HCEC 1CT (cell line): ENCODE measurements around the gene RBM4.

ENCODE experiments used
- DNase-seq: peaks from one replicate; pipeline ENCODE4 v3.0.0-alpha.2; 2017

The RBM4 gene

DNA sequence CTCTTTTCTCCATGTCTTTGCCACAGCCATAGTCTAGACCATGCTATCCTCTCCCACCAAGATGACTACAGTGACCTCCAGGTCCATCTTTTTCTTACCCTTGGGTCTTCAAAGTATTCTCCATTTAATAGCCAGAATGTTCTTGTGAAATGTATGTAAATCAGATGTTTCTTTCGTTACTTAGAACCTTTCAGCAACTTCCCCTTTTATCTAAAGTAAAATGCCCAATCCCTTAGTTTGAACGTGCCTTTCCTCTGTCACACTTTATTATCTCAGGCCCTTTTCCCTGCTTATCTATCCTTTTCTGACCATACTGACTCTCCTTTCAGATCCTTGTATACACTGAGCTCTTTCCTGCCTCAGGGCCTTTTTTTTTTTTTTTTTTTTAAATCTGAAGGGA is 21.3 kb downstream of the RBM4 start:
- no peak for DNase-seq

DNA sequence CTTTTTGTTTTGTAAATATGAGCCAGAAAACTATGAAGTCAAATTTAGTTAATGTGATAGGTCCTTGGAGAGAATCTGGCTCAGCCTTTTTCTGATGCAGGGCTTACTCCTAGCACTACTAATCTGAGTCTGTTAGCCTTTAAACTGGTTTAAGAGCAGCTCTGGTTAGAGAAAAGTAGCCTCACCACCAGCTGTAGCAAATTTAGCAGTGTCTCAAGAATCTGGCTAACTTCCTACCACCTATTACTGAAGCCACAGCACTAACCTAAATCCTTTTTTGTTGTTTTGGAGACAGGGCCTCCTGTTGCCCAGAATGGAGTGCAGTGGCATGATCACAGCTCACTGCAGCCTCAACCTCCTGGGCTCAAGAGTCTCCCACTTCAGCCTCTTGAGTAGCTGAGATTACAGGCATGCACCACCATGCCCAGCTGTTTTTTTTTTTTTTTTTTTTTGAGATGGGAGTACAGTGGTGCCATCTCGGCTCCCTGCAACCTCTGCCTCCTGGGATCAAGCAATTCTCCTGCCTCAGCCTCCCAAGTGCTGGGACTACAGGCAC is 25.3 kb downstream of the RBM4 start:
- DNase-seq, result no peak

DNA sequence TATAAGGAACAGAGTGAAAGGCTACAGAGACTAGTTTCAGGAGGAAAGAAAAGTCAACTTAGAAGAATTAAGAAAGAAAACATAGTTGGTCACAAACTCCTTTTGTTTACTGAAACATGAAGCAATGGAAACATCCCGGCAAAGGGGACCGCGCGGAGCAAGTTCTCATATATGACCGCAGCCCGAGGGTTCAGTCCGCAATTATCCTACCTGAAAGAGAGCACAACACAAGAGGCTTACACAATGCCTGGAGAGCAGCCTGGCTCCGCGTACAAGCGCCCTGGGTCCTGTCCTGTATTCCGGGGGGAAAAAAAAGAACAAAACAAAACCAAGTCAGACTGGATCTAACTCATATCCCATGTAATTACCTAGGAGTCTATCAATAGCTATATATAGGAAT is 26.9 kb downstream of the RBM4 start:
- DNase-seq, result no peak

DNA sequence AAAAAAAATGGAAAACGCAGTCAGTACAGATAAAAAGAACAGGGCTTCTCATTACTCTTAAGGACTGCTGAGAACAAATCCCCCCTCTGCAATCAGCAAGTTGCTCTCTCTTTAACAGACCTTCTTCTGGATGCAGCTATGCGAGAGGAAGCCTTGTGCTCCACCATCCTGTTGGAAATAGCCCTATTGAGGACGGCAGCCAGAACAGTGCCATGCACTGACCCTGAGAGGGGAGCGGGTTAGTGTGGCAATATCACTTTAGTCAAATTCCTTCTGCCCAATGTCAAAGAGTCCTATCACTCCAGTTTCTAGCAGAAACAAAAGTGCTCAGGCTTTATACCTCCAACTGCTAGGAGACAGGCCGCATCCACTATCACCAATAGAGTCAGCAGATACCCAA is 32.3 kb downstream of the RBM4 start:
- DNase-seq, result no peak

DNA sequence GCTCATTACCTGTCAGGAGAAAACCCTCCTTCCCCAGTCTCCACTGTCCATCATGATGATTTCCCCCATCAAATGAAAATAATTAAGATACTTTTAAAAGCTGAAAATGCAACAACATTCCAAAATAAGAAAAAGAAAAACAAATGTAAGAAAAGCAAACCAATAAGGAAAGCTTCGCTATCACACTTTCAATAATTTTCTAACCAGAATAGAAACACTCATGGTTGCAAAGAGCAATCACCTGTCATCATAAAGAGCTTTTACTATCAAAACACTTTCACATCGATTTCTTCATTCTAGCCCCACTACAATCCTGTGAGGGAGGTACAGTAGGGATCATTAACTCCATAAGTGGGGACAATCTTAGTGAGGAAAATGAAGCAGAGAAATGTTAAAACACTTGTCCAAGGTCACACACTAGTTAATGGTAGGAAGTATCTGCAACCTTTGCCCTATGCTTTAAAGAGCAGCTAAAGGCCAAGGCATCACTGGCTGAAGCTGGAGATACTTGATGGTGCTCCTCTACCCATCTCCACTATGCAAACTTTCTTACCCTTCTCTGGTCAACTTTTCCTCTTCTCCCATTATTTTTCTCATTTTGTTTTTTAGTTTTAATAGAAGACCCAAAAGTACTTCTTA is 36.6 kb downstream of the RBM4 start:
- DNase-seq, result no peak

DNA sequence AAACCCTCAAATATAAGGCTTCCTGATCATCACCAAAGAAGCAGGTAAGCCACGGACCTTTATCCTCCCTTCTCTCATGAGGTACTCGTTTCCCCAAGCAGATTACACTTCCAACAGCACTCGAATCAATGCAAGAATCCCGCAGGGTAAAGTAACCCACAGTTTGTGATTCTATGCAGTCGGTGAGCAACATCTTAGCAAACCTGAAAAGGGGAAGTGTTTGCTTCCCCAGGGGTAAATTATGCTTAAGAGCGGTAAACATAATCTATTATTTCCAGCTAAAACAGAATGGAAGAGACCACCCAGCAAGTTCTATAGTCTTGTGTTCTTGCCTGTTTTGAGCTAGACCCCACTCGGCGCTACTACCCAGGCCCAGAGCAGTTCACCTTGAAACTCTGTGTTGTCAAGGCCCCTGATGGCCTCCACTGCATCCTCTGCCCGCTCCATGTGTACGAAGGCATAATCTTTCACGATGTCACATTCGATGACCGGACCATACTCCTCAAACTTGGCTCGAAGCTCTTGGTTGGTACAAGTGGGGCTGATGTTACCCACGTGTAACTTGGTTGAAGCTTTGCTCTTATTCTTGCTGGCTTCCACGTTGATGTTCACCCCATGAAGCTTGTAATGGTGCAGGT is 37.9 kb downstream of the RBM4 start:
- no peak for DNase-seq

DNA sequence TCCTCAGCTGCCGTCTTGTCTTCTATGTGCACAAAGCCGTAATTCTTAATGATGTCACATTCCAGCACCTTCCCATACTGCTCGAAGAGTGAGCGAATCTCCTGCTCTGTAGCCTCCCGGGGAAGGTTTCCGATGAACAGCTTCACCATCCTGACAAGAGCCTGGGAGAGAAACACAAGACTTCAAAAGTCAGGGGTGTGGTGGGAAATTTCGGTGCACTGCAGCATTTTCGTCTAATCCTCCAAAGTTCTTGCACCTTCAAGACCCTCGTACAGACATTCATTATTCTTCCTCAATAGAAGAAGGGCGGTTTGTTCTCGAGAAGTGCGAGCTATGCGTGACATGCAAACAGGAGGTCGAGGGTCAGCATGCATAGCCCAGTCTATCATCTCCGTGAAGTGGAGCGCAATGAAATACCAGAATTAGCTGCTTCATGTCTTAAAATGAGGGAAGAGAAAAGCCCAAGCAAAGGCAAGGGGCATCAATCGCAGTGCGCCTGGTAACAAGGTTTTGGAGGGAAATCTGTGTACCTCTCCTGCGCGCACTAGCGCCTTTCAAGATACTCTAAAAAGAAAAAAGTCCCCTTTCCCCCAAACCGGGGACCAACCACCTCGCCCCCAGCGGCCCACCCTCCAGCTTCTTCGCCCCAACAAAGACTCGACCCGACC is 38.6 kb downstream of the RBM4 start:
- no peak for DNase-seq

DNA sequence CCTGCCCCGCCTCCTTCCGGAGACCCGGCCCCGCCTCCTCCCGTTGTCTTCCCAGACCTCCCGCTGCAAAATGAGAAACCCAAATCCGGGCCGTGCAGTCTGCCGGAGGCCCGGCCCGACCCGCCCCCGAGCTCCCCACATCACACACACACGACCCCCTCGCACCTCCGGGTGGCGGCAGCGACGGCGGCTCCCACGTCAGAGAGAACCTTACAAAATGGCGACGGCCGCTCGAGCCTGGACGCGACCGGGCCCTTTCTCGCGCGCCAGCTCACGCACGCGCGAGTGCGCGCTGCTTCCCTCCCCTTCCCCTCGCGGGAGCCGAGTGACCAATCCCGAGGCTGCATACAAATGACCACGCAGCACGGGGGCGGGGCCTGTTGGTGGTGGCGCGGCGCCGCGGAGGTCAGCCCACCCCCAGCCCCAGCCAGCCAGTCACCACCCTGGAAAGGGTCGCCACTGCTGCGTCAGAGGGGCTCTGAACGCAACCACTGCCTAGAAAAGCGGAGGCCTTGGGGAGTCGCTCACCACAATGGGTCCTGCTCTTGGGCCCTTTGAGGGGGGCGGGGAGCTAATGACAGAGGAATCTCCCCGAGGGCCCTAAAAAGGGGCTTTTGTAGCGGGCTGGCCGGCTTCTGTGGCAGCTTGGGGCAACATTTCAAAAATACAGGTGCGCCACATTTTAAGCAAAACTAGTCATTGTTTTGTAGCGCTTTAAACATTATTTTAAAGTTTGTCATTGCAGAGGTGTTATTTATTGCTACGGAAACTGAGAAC is 39.3 kb downstream of the RBM4 start, which contains the start of gene RBM4B:
RBM4B (minus strand) TSS at position 289 of the 777 bp plus-strand sequence. CDS start 808 bp downstream, outside the sequence.
- peak; percentile 92 for DNase-seq

DNA sequence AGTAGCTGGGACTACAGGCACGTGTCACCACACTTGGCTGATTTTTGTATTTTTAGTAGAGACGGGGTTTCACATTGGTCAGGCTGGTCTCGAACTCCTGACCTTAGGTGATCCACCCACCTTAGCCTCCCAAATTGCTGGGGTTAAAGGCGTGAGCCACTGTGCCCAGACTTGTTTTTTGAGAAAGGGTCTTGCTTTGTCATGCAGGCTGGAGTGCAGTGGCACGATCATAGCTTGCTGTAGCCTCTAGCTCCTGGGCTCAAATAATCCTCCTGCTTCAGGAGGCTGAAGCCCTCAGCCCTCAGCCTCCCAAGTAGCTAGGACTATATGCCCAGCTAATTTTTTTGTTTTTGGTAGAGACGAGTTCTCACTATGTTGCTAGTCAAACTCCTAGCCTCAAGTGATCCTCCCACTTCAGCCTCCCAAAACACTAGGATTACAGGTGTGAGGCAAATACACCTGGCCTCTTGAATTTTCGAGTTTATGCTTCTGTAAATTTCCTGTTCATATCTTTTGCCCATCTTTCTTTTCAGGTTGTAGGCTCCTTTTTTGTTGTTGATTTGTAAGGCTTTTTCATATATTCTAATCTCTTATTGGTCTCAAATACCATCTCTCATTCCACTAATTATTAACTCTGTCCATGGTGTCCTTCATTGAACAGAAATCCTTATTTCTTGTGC is 42.6 kb downstream of the RBM4 start:
- DNase-seq, result no peak

DNA sequence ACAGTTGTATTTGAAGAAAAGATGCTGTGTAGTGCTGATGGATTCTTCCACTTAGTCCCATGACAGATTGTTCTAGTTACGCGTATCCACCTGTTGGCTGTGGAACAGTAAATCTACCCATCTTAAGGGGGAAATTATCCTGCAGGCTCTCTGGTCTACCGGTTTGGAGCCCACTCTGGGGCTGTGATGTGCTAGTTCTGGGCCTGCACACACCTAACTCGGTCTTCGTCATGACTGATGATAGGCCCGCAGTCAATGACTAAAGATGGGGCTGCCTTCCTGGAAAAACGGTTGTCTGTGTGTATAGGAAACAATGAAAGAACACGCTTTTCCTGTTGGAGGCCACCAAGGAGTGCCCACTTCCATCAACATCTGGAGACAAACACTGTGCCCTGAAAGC is 45.4 kb downstream of the RBM4 start:
- no peak for DNase-seq

DNA sequence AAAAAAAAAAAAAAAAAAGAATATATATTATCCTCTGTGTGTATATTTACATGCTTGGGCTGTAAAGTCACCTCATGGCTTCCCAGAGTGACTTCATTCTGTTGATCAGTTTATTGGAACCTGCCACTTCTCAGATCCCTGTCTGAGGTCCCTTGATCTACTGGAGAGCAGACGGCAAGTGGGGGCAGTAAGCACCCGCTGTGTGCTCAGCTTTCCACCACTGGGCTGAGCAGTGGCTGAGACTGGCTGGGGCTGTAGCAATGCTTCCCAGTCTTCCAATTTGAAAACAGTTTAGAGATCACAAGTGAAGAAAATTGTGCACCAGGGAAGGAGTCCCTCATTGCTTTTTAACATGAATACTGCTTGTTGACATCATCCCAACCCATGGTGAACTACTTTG is 46.1 kb downstream of the RBM4 start:
- DNase-seq, result no peak

DNA sequence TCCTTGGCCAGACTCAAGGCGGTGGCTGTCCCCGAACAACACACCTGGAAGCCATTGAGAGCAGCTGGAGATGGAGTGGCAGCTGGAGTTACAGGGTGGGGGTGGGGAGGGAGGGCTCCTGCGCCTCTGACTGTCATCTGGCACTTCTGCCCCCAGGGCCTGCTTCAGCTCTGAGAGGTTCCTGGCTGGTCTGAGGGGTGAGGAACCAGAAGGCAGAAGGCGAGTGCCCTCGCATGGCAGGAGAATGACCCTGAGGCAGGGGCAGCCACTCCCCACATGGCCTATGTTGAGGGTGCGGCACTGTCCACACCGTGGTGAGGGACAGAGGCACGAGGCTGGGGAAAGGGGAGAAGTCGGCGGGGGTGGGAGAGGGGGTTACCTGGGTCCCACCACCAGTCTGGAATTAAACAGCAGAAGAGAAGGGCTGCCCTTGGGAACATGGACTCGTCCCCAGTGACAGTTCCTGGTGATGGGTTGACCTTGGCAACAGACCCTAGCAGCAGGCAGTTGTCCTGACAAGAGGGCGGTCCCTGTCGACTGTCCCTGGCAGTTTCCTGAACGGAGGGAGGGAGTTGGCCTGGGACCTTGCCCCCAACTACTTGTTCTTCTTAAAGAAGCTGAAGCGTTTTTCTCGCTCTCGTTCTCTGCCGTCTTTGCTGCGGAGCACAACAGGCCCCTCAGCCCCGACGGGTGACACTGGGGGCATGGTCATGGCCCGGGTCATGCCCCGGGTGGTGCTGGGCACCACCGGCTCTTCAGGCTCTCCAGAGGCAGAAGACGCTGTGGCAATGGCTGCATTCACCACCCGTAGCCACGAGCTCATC is 47.0 kb downstream of the RBM4 start:
- no peak for DNase-seq

DNA sequence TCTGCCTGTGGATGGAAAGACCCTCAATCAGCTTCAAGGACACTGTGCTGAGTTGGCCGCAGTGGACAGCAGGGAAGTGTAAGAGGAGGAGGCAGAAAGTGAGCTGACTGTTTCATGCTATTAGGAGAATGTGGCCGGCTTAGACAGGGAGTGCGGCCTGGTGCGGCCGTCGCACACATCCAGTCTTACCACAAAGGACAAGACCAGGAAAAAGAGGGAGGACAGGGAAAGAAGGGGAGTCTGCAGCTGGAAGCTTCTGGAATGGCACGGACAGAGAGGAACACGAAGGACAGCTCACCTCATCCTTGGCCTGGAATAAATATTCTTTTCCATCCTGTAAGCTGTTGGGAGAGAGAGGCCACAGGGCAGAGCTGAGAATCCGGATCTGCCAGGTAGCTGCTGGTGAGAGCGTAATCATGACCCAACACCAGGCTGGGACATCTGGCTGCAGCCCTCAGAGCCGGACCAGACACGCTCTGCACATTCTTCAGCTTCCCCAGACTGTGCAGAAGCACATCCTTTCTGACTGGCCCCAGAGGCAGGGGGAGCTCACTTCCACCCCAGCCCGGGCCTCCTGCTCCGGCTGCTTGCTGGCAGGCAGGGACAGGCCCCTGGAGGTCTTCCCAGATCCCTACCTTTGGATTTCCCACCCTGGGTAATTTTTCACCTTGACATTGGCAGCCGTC is 47.7 kb downstream of the RBM4 start:
- no peak for DNase-seq

DNA sequence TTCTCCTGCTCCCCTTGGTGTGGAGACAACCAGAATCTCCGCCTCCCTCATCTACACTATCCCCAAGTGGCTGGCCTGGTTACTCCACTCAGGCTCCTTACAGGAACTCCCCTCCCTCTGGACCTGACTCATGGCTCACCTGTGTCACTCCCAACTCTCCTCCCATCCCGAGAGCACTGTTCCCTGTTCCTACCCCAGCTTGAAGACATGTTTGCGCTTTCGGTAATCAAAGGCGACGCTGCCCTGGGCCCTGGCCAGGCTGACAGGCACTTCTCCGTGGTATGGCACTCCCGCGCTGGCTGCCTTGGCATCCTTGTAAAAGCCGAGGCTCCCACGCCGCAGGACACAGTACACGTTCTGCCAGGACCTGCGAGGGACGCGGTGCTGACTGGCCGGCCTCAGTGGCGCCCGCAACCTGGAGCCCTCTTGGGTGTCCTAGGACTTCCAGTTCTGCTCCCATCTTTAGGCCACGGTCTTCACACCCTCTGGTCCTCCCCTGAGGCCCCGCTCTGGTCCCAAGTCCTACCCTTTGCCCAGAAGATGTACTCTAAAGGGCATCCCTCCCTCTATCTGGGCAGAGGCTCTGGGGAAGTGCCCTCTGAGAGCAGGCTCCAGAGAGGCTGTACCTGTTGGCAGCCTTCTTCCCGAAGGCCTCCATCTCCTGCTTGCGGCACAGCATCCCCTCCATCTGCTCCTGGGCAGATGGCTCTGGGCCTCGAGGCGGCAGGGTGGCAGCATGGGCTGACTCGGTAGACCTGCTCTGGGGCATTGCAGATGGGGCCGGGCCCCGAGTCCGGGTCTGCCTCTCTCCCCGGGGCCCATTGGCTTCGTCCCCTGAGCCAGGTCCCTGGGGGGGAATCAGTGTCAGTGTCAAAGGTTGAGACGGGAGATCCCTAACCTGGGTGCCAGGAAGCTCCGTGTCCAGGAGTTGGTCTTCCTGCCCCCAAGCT is 48.6 kb downstream of the RBM4 start:
- DNase-seq, result no peak

DNA sequence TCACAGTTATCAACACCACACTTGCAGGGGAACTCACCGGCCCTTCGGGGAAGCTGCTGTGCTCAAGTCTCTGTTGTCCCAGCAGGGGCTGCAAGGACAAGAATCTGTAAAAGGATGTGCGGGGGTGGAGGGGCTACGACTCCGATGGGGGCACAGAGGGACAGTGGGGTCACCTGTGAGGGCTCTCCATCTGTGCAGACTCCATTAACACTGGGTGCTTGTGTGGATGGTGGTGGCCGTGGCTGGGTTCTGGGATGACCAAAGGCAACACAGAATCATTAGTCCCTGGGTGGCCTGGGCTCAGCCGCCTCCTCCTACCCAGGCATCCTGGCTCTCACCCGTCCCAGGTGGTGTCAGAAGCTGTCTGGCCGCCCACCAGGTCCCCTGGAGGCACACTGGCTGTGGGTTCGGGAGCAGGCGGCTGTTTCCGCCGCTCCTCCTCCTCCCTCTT is 49.4 kb downstream of the RBM4 start:
- DNase-seq, result no peak

DNA sequence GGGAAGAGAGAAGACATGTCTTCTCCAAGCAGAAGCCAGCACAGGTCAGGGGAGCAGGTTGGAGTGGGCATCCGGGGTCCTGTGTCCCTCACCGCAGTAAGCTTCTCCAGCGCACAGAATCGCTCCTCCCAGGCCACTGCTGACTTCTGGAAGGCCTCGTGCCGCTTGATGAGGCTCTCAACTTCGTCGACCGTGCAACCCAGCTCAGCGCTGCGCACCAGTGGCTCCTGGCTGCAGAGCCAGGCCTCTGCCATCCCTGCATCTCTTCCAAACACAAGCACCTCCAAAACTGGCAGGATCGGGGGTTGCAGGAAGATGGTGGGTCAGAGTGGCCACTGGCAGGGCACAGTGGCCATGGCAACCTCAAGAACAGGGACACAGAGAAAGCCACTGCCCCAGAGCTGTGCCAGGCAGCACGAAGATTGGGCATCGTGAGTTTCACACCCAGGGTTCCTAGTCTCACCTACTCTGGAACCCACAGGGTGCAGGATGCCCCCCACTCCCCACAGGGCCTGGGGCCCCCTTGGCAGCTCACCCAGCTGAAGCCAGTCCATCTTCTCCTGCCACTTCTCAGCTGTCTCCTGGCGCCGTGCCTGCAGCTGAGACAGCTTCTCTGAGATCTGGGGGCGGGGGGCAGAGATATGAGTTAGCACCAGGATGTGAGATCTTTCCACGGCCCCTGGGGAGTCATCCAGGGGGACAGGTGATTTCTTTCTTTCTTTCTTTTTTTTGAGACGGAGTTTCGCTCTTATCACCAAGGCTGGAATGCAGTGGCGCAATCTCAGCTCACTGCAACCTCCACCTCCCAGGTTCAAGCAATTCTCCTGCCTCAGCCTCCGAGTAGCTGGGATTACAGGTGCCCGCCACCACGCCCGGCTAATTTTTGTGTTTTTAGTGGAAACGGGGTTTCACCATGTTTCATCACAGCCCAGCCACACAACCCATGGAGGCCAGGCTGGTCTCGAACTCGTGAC is 50.3 kb downstream of the RBM4 start:
- no peak for DNase-seq

DNA sequence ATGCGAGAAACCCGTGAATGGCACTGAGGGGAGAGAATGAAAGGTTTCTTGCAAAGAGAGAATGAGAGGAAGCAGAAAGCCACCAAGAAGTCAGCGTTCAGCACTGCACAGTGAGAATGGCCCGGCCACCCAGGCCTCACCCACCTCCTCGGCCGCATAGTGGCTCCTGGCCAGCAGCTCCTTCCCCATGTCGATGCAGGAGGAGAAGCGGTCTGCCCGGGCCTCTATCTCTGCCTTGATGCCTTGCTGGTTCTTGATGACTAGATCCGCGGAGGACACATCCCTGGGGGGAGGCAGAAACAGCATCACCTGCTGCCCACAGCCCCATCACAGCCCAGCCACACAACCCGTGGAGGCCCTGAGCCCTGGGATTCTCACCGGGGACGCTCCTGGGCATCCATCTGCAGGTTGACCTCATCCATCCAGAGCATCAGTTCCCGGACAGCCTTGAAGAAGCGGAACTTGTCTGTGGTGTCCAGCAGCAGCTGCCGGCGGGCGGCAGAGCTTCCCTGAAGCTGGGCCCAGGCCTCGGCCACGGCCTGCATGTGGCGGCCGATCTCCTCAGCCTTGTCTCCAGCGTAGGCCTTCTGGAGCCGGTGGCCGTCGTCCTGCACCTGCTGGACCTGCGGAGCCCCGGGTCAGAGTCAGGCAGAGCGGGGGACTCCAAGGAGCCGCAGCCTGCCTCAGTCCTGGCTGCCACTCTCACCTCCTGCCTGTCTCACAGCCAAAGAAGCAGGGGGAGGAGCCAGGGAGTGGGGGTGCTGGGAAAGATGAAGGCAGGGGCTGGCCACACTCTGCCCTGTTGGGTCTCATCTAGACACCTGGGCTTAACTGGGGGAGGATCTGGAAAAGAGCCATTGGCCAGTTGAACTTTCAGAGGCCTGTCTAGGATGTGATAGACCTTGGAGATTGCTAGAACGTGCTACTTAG is 51.4 kb downstream of the RBM4 start:
- DNase-seq, result no peak
